WTC11 (cell line): Measurements from ENCODE around the gene TMEM266. TPM values are rescaled to one million over a fixed set of nuclear protein-coding genes. Genes with fewer than 3 reads are reported as not detected.

ENCODE experiments used
- ATAC-seq: fragments of 200-7000 bp; cut with Tn5 transposase; 2 replicates; pipeline ENCODE4 v1.10.0; 2021; ENCODE audit warnings: mild to moderate bottlenecking, moderate library complexity
- CTCF ChIA-PET: fragments of 300-600 bp; sonication (Branson Sonifier 250); formaldehyde crosslinking; loops from one replicate; lab custom pipeline; 2021; ENCODE audit warnings: antibody characterized with exemption; lab: Charles Lee
- POLR2A ChIA-PET: fragments of 350-600 bp; sonication (Branson Sonifier 250); formaldehyde crosslinking; loops from one replicate; lab custom pipeline; 2021; ENCODE audit warnings: antibody characterized with exemption; lab: Charles Lee
- DNase-seq: peaks from one replicate; pipeline ENCODE4 v3.0.0; 2021; ENCODE audit warnings: low spot score
- H3K27ac Mint-ChIP-seq: 2 replicates; pipeline ENCODE4 v1.8.0; 2021; ENCODE audit warnings: mixed read lengths
- H3K27me3 Mint-ChIP-seq: 2 replicates; pipeline ENCODE4 v1.8.0; 2021; ENCODE audit warnings: low read depth, mild to moderate bottlenecking, moderate library complexity, mixed read lengths
- H3K36me3 Mint-ChIP-seq: 2 replicates; pipeline ENCODE4 v1.8.0; 2021; ENCODE audit warnings: mixed read lengths
- H3K4me1 Mint-ChIP-seq: 2 replicates; pipeline ENCODE4 v1.8.0; 2022; ENCODE audit warnings: mixed read lengths
- H3K4me3 Mint-ChIP-seq: 2 replicates; pipeline ENCODE4 v1.8.0; 2021; ENCODE audit warnings: mild to moderate bottlenecking, moderate library complexity, mixed read lengths
- H3K9me3 Mint-ChIP-seq: 2 replicates; pipeline ENCODE4 v1.8.0; 2021; ENCODE audit warnings: mixed read lengths
- CBFB ChIP-seq: sonication (generic); formaldehyde crosslinking; IDR thresholded peaks from 2 replicates; pipeline ENCODE4 v1.8.1; 2022; ENCODE audit warnings: mild to moderate bottlenecking, low read depth, missing genetic modification reagents
- CDX4 ChIP-seq: fragments of 250-450 bp; sonication (Bioruptor Pico); IDR thresholded peaks from 2 replicates; pipeline ENCODE4 v1.9.0; 2021; ENCODE audit warnings: moderate library complexity, mild to moderate bottlenecking, inconsistent platforms, borderline replicate concordance
- FOXP4 ChIP-seq: sonication (generic); formaldehyde crosslinking; IDR thresholded peaks from 2 replicates; pipeline ENCODE4 v1.8.0; 2022; ENCODE audit warnings: mild to moderate bottlenecking, missing genetic modification reagents
- JAZF1 ChIP-seq: fragments of 250-450 bp; sonication (Bioruptor Pico); IDR thresholded peaks from 2 replicates; pipeline ENCODE4 v1.9.0; 2021; ENCODE audit warnings: moderate library complexity, mild to moderate bottlenecking, inconsistent platforms
- OVOL2 ChIP-seq: fragments of 250-450 bp; sonication (Bioruptor Pico); IDR thresholded peaks from 2 replicates; pipeline ENCODE4 v1.9.0; 2021; ENCODE audit warnings: mild to moderate bottlenecking, borderline replicate concordance
- PRDM15 ChIP-seq: sonication (generic); formaldehyde crosslinking; IDR thresholded peaks from 2 replicates; pipeline ENCODE4 v1.8.0; 2022; ENCODE audit warnings: missing genetic modification reagents
- SMAD3 ChIP-seq: sonication (generic); formaldehyde crosslinking; IDR thresholded peaks from 2 replicates; pipeline ENCODE4 v1.8.0; 2022; ENCODE audit warnings: missing genetic modification reagents, mild to moderate bottlenecking, borderline replicate concordance
- ZSCAN18 ChIP-seq: fragments of 250-450 bp; sonication (Bioruptor Pico); IDR thresholded peaks from 2 replicates; pipeline ENCODE4 v2.1.2; 2022; ENCODE audit warnings: mild to moderate bottlenecking, moderate library complexity
- total RNA-seq: library from RNA; stranded (reverse); gene quantifications from 3 replicates; pipeline ENCODE4 v1.2.3, GENCODE V29; 2021
- TF ChIP-seq, protein P1 (sequence below): sonication (generic); formaldehyde crosslinking; IDR thresholded peaks from 2 replicates; pipeline ENCODE4 v1.8.1; 2022; ENCODE audit warnings: low read depth, missing genetic modification reagents, borderline replicate concordance

TMEM266 gene
- total RNA-seq, 1 experiment from 2014 or later, result 8.6 TPM

GRCh38 chr15:76071806-76072205, 12.0 kb downstream of the TMEM266 start:
- peaks cover 5% of the 10 kb centered on the region for H3K4me1 Mint-ChIP-seq
- no peak for ATAC-seq

More at GRCh38 chr15:76071806-76072205, 12.0 kb downstream of the TMEM266 start:
- Mint-ChIP-seq H3K9me3 (no peaks in the 10 kb centered on the region), H3K27me3 (no peaks in the 10 kb centered on the region), H3K4me3 (no peak overlapping the region), H3K36me3 (no peaks in the 10 kb centered on the region)
- CTCF ChIA-PET, result interaction anchor here (0.7 to 1.5 kb wide), 2 partner anchors 68 to 78 kb away, joined by 4 to 7 read pairs; no protein-coding TSS in a partner anchor
- TF ChIP-seq, protein P1, sequence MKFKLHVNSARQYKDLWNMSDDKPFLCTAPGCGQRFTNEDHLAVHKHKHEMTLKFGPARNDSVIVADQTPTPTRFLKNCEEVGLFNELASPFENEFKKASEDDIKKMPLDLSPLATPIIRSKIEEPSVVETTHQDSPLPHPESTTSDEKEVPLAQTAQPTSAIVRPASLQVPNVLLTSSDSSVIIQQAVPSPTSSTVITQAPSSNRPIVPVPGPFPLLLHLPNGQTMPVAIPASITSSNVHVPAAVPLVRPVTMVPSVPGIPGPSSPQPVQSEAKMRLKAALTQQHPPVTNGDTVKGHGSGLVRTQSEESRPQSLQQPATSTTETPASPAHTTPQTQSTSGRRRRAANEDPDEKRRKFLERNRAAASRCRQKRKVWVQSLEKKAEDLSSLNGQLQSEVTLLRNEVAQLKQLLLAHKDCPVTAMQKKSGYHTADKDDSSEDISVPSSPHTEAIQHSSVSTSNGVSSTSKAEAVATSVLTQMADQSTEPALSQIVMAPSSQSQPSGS (CRISPR knock-in tag), result no peak
- no peak for TF ChIP-seq FOXP4
- no peak for TF ChIP-seq JAZF1 (CRISPR knock-in tag)
- TF ChIP-seq PRDM15, result no peak
- TF ChIP-seq CBFB (CRISPR knock-in tag), result no peak
- TF ChIP-seq CDX4, result no peak
- no peak for TF ChIP-seq ZSCAN18 (CRISPR knock-in tag)
- TF ChIP-seq OVOL2 (CRISPR knock-in tag), result no peak
- no peak for TF ChIP-seq SMAD3 (CRISPR knock-in tag)
- TF ChIP-seq, all 79 proteins: peak for 0
- POLR2A ChIA-PET, result no interaction called here
- DNase-seq, result no peak
- H3K27ac Mint-ChIP-seq, result no peak overlapping the region
